Subcutaneous abdominal adipose tissue (tissue), 5 donors: ENCODE measurements around the gene CCDC137.

Source experiments
- H3K27ac ChIP-seq: one replicate; pipeline ENCODE4 v1.7.0; 2013; ENCODE audit warnings: low read depth, mild to moderate bottlenecking, inconsistent platforms, low read length, moderate library complexity
- H3K27me3 ChIP-seq, 5 donors: one replicate each; pipeline ENCODE4 v1.7.0; 2013; ENCODE audit warnings: low read length in 5 of 5, inconsistent platforms in 1 of 5; ENCODE audit not compliant: control insufficient read depth in 5 of 5, insufficient read depth in 4 of 5
- H3K36me3 ChIP-seq, 5 donors: one replicate each; pipeline ENCODE4 v1.7.0; 2013; ENCODE audit warnings: low read length in 5 of 5; ENCODE audit not compliant: control insufficient read depth in 5 of 5, insufficient read depth in 5 of 5
- H3K4me1 ChIP-seq, 5 donors: one replicate each; pipeline ENCODE4 v1.7.0; 2013; ENCODE audit warnings: low read length in 5 of 5, mild to moderate bottlenecking in 3 of 5, moderate library complexity in 1 of 5; ENCODE audit not compliant: control insufficient read depth in 5 of 5, insufficient read depth in 5 of 5
- H3K4me3 ChIP-seq, 5 donors: one replicate each; pipeline ENCODE4 v1.7.0; 2013; ENCODE audit warnings: low read length in 5 of 5, low read depth in 1 of 5
- H3K9ac ChIP-seq, 5 donors: one replicate each; pipeline ENCODE4 v1.7.0; 2013; ENCODE audit warnings: low read length in 5 of 5, mild to moderate bottlenecking in 4 of 5, moderate library complexity in 3 of 5
- H3K9me3 ChIP-seq, 5 donors: one replicate each; pipeline ENCODE4 v1.7.0; 2013; ENCODE audit warnings: low read length in 5 of 5; ENCODE audit not compliant: control insufficient read depth in 5 of 5
- donor health status: healthy.
- donor health status: healthy.
- donor health status: healthy.
- donor health status: healthy.
- donor health status: healthy.

The CCDC137 gene

GRCh38 chr17:81706757-81707624 lies 40.5 kb downstream of the CCDC137 start:
- no peak overlapping the region for H3K27ac ChIP-seq
- H3K4me1 ChIP-seq, result peaks cover 12 to 51% (median 42%) of the 10 kb centered on the region in 5 donors
- H3K27me3 ChIP-seq, result no peaks in the 10 kb centered on the region
- H3K4me3 ChIP-seq, result no peak overlapping the region
- peak overlapping the region in 1 of 5 donors; percentile 41 for H3K9ac ChIP-seq
- H3K9me3 ChIP-seq, result no peaks in the 10 kb centered on the region
- peaks cover 0 to 33% (median 26%) of the 10 kb centered on the region in 5 donors for H3K36me3 ChIP-seq

GRCh38 chr17:81707725-81708646 lies 41.4 kb downstream of the CCDC137 start:
- no peak overlapping the region for H3K4me3 ChIP-seq
- peaks cover 0 to 33% (median 26%) of the 10 kb centered on the region in 5 donors for H3K36me3 ChIP-seq
- peak overlapping the region in 1 of 5 donors; percentile 41 for H3K9ac ChIP-seq
- H3K4me1 ChIP-seq, result peaks cover 12 to 47% (median 39%) of the 10 kb centered on the region in 5 donors
- no peaks in the 10 kb centered on the region for H3K27me3 ChIP-seq
- no peaks in the 10 kb centered on the region for H3K9me3 ChIP-seq
- no peak overlapping the region for H3K27ac ChIP-seq

GRCh38 chr17:81708739-81709185 lies 42.2 kb downstream of the CCDC137 start:
- H3K27me3 ChIP-seq, result no peaks in the 10 kb centered on the region
- no peak overlapping the region for H3K27ac ChIP-seq
- no peak overlapping the region for H3K4me3 ChIP-seq
- peaks cover 12 to 51% (median 43%) of the 10 kb centered on the region in 5 donors for H3K4me1 ChIP-seq
- H3K36me3 ChIP-seq, result peaks cover 0 to 33% (median 26%) of the 10 kb centered on the region in 5 donors
- no peak overlapping the region for H3K9ac ChIP-seq
- no peaks in the 10 kb centered on the region for H3K9me3 ChIP-seq

GRCh38 chr17:81710514-81711308 lies 44.2 kb downstream of the CCDC137 start:
- Histone ChIP-seq H3K9ac (peak overlapping the region in 3 of 5 donors; percentile 39 to 56 (median 47)), H3K27ac (no peak overlapping the region), H3K4me3 (peak overlapping the region; percentile 22 to 81 (median 64))

GRCh38 chr17:81711814-81712467 lies 45.4 kb downstream of the CCDC137 start, which contains the start of gene SLC25A10:
TSS of gene SLC25A10 (plus strand) at chr17:81712284. CDS start at chr17:81712427, 143 bp downstream.
- Histone ChIP-seq H3K9me3 (no peaks in the 10 kb centered on the region), H3K4me1 (peaks cover 7 to 58% (median 49%) of the 10 kb centered on the region in 5 donors), H3K27me3 (no peaks in the 10 kb centered on the region), H3K27ac (peak within 1 kb of the TSS; percentile 37), H3K4me3 (peak within 1 kb of the TSS; percentile 63 to 81 (median 66)), H3K9ac (peak within 1 kb of the TSS in 4 of 5 donors; percentile 53 to 77 (median 62)), H3K36me3 (peaks cover 0 to 26% (median 11%) of the 10 kb centered on the region in 5 donors)

More at GRCh38 chr17:81710514-81711308, 44.2 kb downstream of the CCDC137 start:
- Histone ChIP-seq H3K27me3 (no peaks in the 10 kb centered on the region), H3K9me3 (no peaks in the 10 kb centered on the region), H3K4me1 (peaks cover 7 to 58% (median 49%) of the 10 kb centered on the region in 5 donors), H3K36me3 (peaks cover 0 to 30% (median 19%) of the 10 kb centered on the region in 5 donors)

GRCh38 chr17:81712468-81713003 lies 46.0 kb downstream of the CCDC137 start:
- Histone ChIP-seq H3K4me1 (peaks cover 7 to 57% (median 49%) of the 10 kb centered on the region in 5 donors), H3K4me3 (peak overlapping the region; percentile 61 to 81 (median 66)), H3K36me3 (peaks cover 0 to 25% (median 9%) of the 10 kb centered on the region in 5 donors), H3K9me3 (no peaks in the 10 kb centered on the region), H3K27me3 (no peaks in the 10 kb centered on the region), H3K27ac (peak overlapping the region; percentile 37), H3K9ac (peak overlapping the region in 4 of 5 donors; percentile 53 to 77 (median 62))

- peaks cover 0 to 25% (median 12%) of the 10 kb centered on the region in 5 donors for H3K36me3 ChIP-seq
- peak overlapping the region in 4 of 5 donors; percentile 53 to 77 (median 62) for H3K9ac ChIP-seq
- H3K4me1 ChIP-seq, result peaks cover 7 to 53% (median 49%) of the 10 kb centered on the region in 5 donors
- H3K4me3 ChIP-seq, result peak overlapping the region; percentile 61 to 81 (median 66)
- no peaks in the 10 kb centered on the region for H3K27me3 ChIP-seq
- H3K27ac ChIP-seq, result peak overlapping the region; percentile 37
- no peaks in the 10 kb centered on the region for H3K9me3 ChIP-seq
These were observed 46.5 kb downstream of the CCDC137 start for GRCh38 chr17:81713004-81713555.

- Histone ChIP-seq H3K27me3 (no peaks in the 10 kb centered on the region), H3K9me3 (no peaks in the 10 kb centered on the region), H3K4me3 (peak overlapping the region; percentile 61 to 81 (median 66)), H3K36me3 (peaks cover 0 to 28% (median 13%) of the 10 kb centered on the region in 5 donors), H3K4me1 (peaks cover 7 to 53% (median 49%) of the 10 kb centered on the region in 5 donors), H3K9ac (peak overlapping the region in 3 of 5 donors; percentile 61 to 78 (median 64)), H3K27ac (peak overlapping the region; percentile 60)
These were observed 47.2 kb downstream of the CCDC137 start for GRCh38 chr17:81713556-81714411.
